Sigmoid colon (tissue), 4 donors: ENCODE data around the gene SDCBP2.

ENCODE experiments used
- EP300 ChIP-seq, 4 donors: sonication (generic); formaldehyde crosslinking; IDR thresholded peaks; one replicate each; pipeline ENCODE4 v1.6.1; 2017; ENCODE audit warnings: antibody characterized with exemption in 4 of 4
- POLR2A ChIP-seq, 2 donors: fragments of 450-650 bp; IDR thresholded peaks; one replicate each; pipeline ENCODE4 v1.6.1; 2016; ENCODE audit warnings: antibody characterized with exemption in 2 of 2, mild to moderate bottlenecking in 2 of 2, moderate library complexity in 2 of 2
- POLR2AphosphoS5 ChIP-seq, 4 donors: sonication (generic); formaldehyde crosslinking; IDR thresholded peaks; one replicate each; pipeline ENCODE4 v1.6.1; 2017; ENCODE audit warnings: antibody characterized with exemption in 4 of 4
- TF ChIP-seq, protein P1 (sequence below), 4 experiments: fragments of 450-650 bp in 3 of 4; fragments of 200-600 bp in 1 of 4; IDR thresholded peaks; one replicate each; pipeline ENCODE4 v1.5.1; 2016 to 2019; ENCODE audit warnings: antibody characterized with exemption in 4 of 4, mild to moderate bottlenecking in 3 of 4, moderate library complexity in 2 of 4

GRCh38 chr20:1277529-1278322, 51.2 kb downstream of the SDCBP2 start:
- TF ChIP-seq, protein P1, sequence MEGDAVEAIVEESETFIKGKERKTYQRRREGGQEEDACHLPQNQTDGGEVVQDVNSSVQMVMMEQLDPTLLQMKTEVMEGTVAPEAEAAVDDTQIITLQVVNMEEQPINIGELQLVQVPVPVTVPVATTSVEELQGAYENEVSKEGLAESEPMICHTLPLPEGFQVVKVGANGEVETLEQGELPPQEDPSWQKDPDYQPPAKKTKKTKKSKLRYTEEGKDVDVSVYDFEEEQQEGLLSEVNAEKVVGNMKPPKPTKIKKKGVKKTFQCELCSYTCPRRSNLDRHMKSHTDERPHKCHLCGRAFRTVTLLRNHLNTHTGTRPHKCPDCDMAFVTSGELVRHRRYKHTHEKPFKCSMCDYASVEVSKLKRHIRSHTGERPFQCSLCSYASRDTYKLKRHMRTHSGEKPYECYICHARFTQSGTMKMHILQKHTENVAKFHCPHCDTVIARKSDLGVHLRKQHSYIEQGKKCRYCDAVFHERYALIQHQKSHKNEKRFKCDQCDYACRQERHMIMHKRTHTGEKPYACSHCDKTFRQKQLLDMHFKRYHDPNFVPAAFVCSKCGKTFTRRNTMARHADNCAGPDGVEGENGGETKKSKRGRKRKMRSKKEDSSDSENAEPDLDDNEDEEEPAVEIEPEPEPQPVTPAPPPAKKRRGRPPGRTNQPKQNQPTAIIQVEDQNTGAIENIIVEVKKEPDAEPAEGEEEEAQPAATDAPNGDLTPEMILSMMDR (IDR thresholded peaks at IDR 0.05) = no peak
- no peak for TF ChIP-seq POLR2AphosphoS5 (IDR thresholded peaks at IDR 0.05)
- TF ChIP-seq EP300 (IDR thresholded peaks at IDR 0.05) = no peak
- no peak for TF ChIP-seq POLR2A (IDR thresholded peaks at IDR 0.05)
